HAP-1 (cell line): Measurements from ENCODE around the gene BTNL8.

Experiments
- DNase-seq, 2 experiments: peaks; one replicate each; pipeline ENCODE4 v3.0.0-alpha.2; 2016 to 2020; ENCODE audit warnings: low spot score in 2 of 2
- H3K27me3 ChIP-seq: fragments of 250-450 bp; sonication (Bioruptor Pico); 2 replicates; pipeline ENCODE4 v1.5.1; 2020; ENCODE audit warnings: low read depth, mild to moderate bottlenecking, moderate library complexity
- H3K36me3 ChIP-seq: fragments of 250-450 bp; sonication (Bioruptor Pico); replicated peaks from 2 replicates; pipeline ENCODE4 v1.5.1; 2020; ENCODE audit warnings: mild to moderate bottlenecking
- H3K4me1 ChIP-seq: fragments of 250-450 bp; sonication (Bioruptor Pico); 2 replicates; pipeline ENCODE4 v1.5.1; 2020; ENCODE audit warnings: mild to moderate bottlenecking
- H3K4me3 ChIP-seq: fragments of 250-450 bp; sonication (Bioruptor Pico); 2 replicates; pipeline ENCODE4 v1.5.1; 2020; ENCODE audit warnings: mild to moderate bottlenecking, moderate library complexity
- H3K9me3 ChIP-seq: fragments of 250-450 bp; sonication (Bioruptor Pico); 2 replicates; pipeline ENCODE4 v1.5.1; 2020; ENCODE audit warnings: mild to moderate bottlenecking, moderate library complexity
- in situ Hi-C: fragments of 300-500 bp; cut with MboI; formaldehyde crosslinking; loops from 3 replicates; pipeline ENCODE4 v1.14.3; 2020; ENCODE audit warnings: low sequenced_read_pairs, inconsistent platforms, mixed read lengths

BTNL8 gene

GRCh38 chr5:180960209-180960608 is 61.2 kb downstream of the BTNL8 start:
- Histone ChIP-seq H3K36me3 (no peaks in the 10 kb centered on the region), H3K9me3 (no peaks in the 10 kb centered on the region), H3K27me3 (no peaks in the 10 kb centered on the region), H3K4me3 (no peak overlapping the region), H3K4me1 (no peaks in the 10 kb centered on the region)
- no peak for DNase-seq
- in situ Hi-C loops = no loop called here

GRCh38 chr5:180969406-180969805 is 70.4 kb downstream of the BTNL8 start:
- no peaks in the 10 kb centered on the region for H3K36me3 ChIP-seq
- H3K9me3 ChIP-seq = no peaks in the 10 kb centered on the region
- in situ Hi-C loops = no loop called here
- DNase-seq = no peak
- no peak overlapping the region for H3K4me3 ChIP-seq
- no peaks in the 10 kb centered on the region for H3K4me1 ChIP-seq
- peaks cover 2% of the 10 kb centered on the region; the same call in 1 of the 2 replicates for H3K27me3 ChIP-seq

- Histone ChIP-seq H3K4me1 (no peaks in the 10 kb centered on the region), H3K36me3 (no peaks in the 10 kb centered on the region), H3K9me3 (no peaks in the 10 kb centered on the region), H3K4me3 (no peak overlapping the region), H3K27me3 (peaks cover 2% of the 10 kb centered on the region; the same call in 1 of the 2 replicates)
- DNase-seq = no peak
- in situ Hi-C loops = no loop called here
Observed at GRCh38 chr5:180970336-180970735, 71.4 kb downstream of the BTNL8 start.

- no peak for DNase-seq
- no peaks in the 10 kb centered on the region; the same call in 1 of the 2 replicates for H3K27me3 ChIP-seq
- no peaks in the 10 kb centered on the region for H3K9me3 ChIP-seq
- in situ Hi-C loops = no loop called here
- H3K4me1 ChIP-seq = no peaks in the 10 kb centered on the region
- no peak overlapping the region for H3K4me3 ChIP-seq
- no peaks in the 10 kb centered on the region for H3K36me3 ChIP-seq
Observed at GRCh38 chr5:180970875-180971274, 71.9 kb downstream of the BTNL8 start.

- H3K36me3 ChIP-seq = no peaks in the 10 kb centered on the region
- no peaks in the 10 kb centered on the region for H3K4me1 ChIP-seq
- no peaks in the 10 kb centered on the region for H3K9me3 ChIP-seq
- in situ Hi-C loops = no loop called here
- H3K27me3 ChIP-seq = 0 out of 2 replicates have a peak, but pooled peaks cover 4% of the 10 kb centered on the region
- DNase-seq = no peak
- no peak overlapping the region for H3K4me3 ChIP-seq
Observed at GRCh38 chr5:180974612-180975315, 75.8 kb downstream of the BTNL8 start.

GRCh38 chr5:180975338-180975737 is 76.4 kb downstream of the BTNL8 start:
- H3K27me3 ChIP-seq = 0 out of 2 replicates have a peak, but pooled peaks cover 4% of the 10 kb centered on the region
- H3K9me3 ChIP-seq = no peaks in the 10 kb centered on the region
- H3K36me3 ChIP-seq = no peaks in the 10 kb centered on the region
- H3K4me3 ChIP-seq = no peak overlapping the region
- no peaks in the 10 kb centered on the region for H3K4me1 ChIP-seq
- no peak for DNase-seq
- in situ Hi-C loops = no loop called here

- no peaks in the 10 kb centered on the region for H3K9me3 ChIP-seq
- H3K4me1 ChIP-seq = no peaks in the 10 kb centered on the region
- in situ Hi-C loops = no loop called here
- no peaks in the 10 kb centered on the region for H3K36me3 ChIP-seq
- H3K4me3 ChIP-seq = no peak overlapping the region
- DNase-seq = no peak
- H3K27me3 ChIP-seq = 0 out of 2 replicates have a peak, but pooled peaks cover 4% of the 10 kb centered on the region
Observed at GRCh38 chr5:180976518-180976917, 77.6 kb downstream of the BTNL8 start.

- in situ Hi-C loops = no loop called here
- Histone ChIP-seq H3K27me3 (0 out of 2 replicates have a peak, but pooled peaks cover 7% of the 10 kb centered on the region), H3K9me3 (no peaks in the 10 kb centered on the region), H3K4me3 (no peak overlapping the region), H3K4me1 (no peaks in the 10 kb centered on the region), H3K36me3 (no peaks in the 10 kb centered on the region)
- DNase-seq = no peak
Observed at GRCh38 chr5:180977852-180978251, 78.9 kb downstream of the BTNL8 start.

GRCh38 chr5:180982008-180982741 is 83.2 kb downstream of the BTNL8 start:
- Histone ChIP-seq H3K4me3 (no peak overlapping the region), H3K27me3 (peaks cover 11% of the 10 kb centered on the region; the same call in 1 of the 2 replicates), H3K9me3 (no peaks in the 10 kb centered on the region), H3K4me1 (no peaks in the 10 kb centered on the region), H3K36me3 (no peaks in the 10 kb centered on the region)
- DNase-seq = no peak
- in situ Hi-C loops = no loop called here

DNA sequence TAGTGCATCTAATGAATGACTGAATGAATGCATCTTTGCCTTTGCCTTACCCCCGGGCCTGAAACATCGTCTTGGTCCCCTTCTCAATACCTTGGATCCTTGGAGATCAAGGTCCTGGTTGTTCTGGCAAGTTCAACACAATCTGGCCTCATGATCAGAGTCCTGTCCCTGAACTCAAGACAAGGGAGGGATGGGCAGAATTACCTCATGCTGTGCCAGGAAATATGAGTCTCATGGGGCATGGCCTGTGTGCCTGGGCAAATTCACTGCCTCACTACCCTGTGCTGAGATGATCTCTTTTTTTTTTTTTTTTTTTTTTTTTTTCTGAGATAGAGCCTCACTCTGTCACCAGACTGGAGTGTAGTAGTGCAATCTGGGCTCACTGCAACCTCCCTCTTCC is 89.1 kb downstream of the BTNL8 start:
- Histone ChIP-seq H3K9me3 (no peaks in the 10 kb centered on the region), H3K4me3 (no peak overlapping the region), H3K4me1 (no peaks in the 10 kb centered on the region), H3K36me3 (no peaks in the 10 kb centered on the region), H3K27me3 (peaks cover 4% of the 10 kb centered on the region; the same call in 1 of the 2 replicates)
- DNase-seq = no peak
- in situ Hi-C loops = no loop called here

DNA sequence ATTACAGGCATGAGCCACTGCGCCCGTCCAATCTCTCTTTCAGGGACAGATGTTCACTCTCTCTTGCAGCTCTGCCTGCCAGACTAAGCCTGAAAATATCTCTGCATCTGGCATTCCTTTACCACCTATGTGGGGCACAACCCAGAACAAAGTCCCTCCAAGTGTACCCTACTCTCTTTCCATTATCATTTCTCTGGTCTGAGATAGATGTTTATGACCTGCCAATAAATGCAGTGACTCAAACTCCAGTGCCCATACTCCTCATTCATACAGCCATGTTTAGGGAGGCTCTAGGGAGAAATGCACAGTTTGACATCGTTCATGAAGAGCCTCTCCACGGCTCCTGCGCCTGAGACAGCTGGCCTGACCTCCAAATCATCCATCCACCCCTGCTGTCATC is 89.6 kb downstream of the BTNL8 start, which contains the start of gene BTNL3:
TSS of gene BTNL3 (plus strand) at position 255 of the 400 bp plus-strand sequence. CDS start 183 bp downstream, outside the sequence.
- Histone ChIP-seq H3K9me3 (no peaks in the 10 kb centered on the region), H3K27me3 (peaks cover 4% of the 10 kb centered on the region; the same call in 1 of the 2 replicates), H3K36me3 (no peaks in the 10 kb centered on the region), H3K4me1 (no peaks in the 10 kb centered on the region), H3K4me3 (no peak within 1 kb of the TSS)
- DNase-seq = no peak
- in situ Hi-C loops = no loop called here

- H3K36me3 ChIP-seq = no peaks in the 10 kb centered on the region
- in situ Hi-C loops = no loop called here
- no peaks in the 10 kb centered on the region for H3K9me3 ChIP-seq
- DNase-seq = no peak
- peaks cover 3% of the 10 kb centered on the region; the same call in 1 of the 2 replicates for H3K27me3 ChIP-seq
- no peaks in the 10 kb centered on the region for H3K4me1 ChIP-seq
- H3K4me3 ChIP-seq = no peak overlapping the region
Observed at GRCh38 chr5:180990086-180990881, 91.3 kb downstream of the BTNL8 start.

GRCh38 chr5:180990882-180991242 is 91.9 kb downstream of the BTNL8 start:
- Histone ChIP-seq H3K9me3 (no peaks in the 10 kb centered on the region), H3K36me3 (no peaks in the 10 kb centered on the region), H3K4me3 (no peak overlapping the region), H3K27me3 (no peaks in the 10 kb centered on the region), H3K4me1 (no peaks in the 10 kb centered on the region)
- in situ Hi-C loops = no loop called here
- no peak for DNase-seq
